NK-92 (cell line): ENCODE data around the gene PTGIS.

ENCODE experiments used
- DNase-seq: peaks from one replicate; lab custom pipeline; 2025; ENCODE audit not compliant: unreplicated experiment; lab: John Stamatoyannopoulos, UW

Gene PTGIS

GRCh38 chr20:49475292-49476015 lies 92.5 kb downstream of the PTGIS start:
- no peak for DNase-seq

- DNase-seq: no peak
Observed at GRCh38 chr20:49471397-49471796, 96.5 kb downstream of the PTGIS start.

GRCh38 chr20:49470922-49471321 lies 97.0 kb downstream of the PTGIS start:
- no peak for DNase-seq

- DNase-seq: no peak
Observed at GRCh38 chr20:49469060-49469459, 98.9 kb downstream of the PTGIS start.

GRCh38 chr20:49468412-49468811 lies 99.5 kb downstream of the PTGIS start:
- no peak for DNase-seq

GRCh38 chr20:49466114-49466912 lies 101.6 kb downstream of the PTGIS start:
- no peak for DNase-seq

GRCh38 chr20:49464556-49464955 lies 103.4 kb downstream of the PTGIS start:
- DNase-seq: no peak

- DNase-seq: no peak
Observed at GRCh38 chr20:49462626-49463025, 105.3 kb downstream of the PTGIS start.

GRCh38 chr20:49461894-49462620 lies 105.9 kb downstream of the PTGIS start:
- DNase-seq: no peak

- no peak for DNase-seq
Observed at GRCh38 chr20:49460916-49461315, 107.0 kb downstream of the PTGIS start.

- no peak for DNase-seq
Observed at GRCh38 chr20:49460131-49460530, 107.8 kb downstream of the PTGIS start.

- DNase-seq: no peak
Observed at GRCh38 chr20:49459684-49460083, 108.3 kb downstream of the PTGIS start.

- DNase-seq: no peak
Observed at GRCh38 chr20:49457444-49457843, 110.5 kb downstream of the PTGIS start.

- no peak for DNase-seq
Observed at GRCh38 chr20:49456646-49457045, 111.3 kb downstream of the PTGIS start.

- DNase-seq: no peak
Observed at GRCh38 chr20:49455691-49456090, 112.2 kb downstream of the PTGIS start.
